GM23248 (cell line): ENCODE results near the gene SGO1. TPM values are rescaled to one million over a fixed set of nuclear protein-coding genes. Genes with fewer than 3 reads are reported as not detected.
"Not testable (repeated sequence)": the region's sequence is repeated elsewhere in the genome, so short reads cannot be mapped to it uniquely, and the experiment has no call there.

ENCODE experiments used
- DNase-seq: peaks from one replicate; pipeline ENCODE4 v3.0.0-alpha.2; 2015
- H2AFZ ChIP-seq: fragments of 200-600 bp; sonication (generic); 2 replicates; pipeline ENCODE4 v1.6.1; 2016; ENCODE audit warnings: antibody characterized with exemption
- H3F3A ChIP-seq: fragments of 200-600 bp; sonication (generic); 2 replicates; pipeline ENCODE4 v1.6.1; 2016; ENCODE audit warnings: mild to moderate bottlenecking, antibody characterized with exemption, mixed run types; ENCODE audit not compliant: insufficient read depth
- H3K27ac ChIP-seq: fragments of 200-600 bp; sonication (generic); 2 replicates; pipeline ENCODE4 v1.5.1; 2016; ENCODE audit warnings: mild to moderate bottlenecking
- H3K27me3 ChIP-seq: fragments of 200-600 bp; sonication (generic); replicated peaks from 2 replicates; pipeline ENCODE4 v1.6.1; 2016; ENCODE audit warnings: mild to moderate bottlenecking; ENCODE audit not compliant: insufficient read depth
- H3K36me3 ChIP-seq: fragments of 200-600 bp; sonication (generic); 2 replicates; pipeline ENCODE4 v1.6.1; 2016; ENCODE audit warnings: low read depth, mild to moderate bottlenecking
- H3K4me1 ChIP-seq: fragments of 200-600 bp; sonication (generic); 2 replicates; pipeline ENCODE4 v1.6.1; 2016; ENCODE audit warnings: mild to moderate bottlenecking; ENCODE audit not compliant: insufficient read depth
- H3K4me2 ChIP-seq: fragments of 200-600 bp; sonication (generic); one replicate; pipeline ENCODE4 v1.6.1; 2016; ENCODE audit warnings: mild to moderate bottlenecking; ENCODE audit not compliant: unreplicated experiment
- H3K4me3 ChIP-seq: fragments of 200-600 bp; sonication (generic); 2 replicates; pipeline ENCODE4 v1.5.1; 2016; ENCODE audit warnings: mild to moderate bottlenecking
- H3K79me2 ChIP-seq: fragments of 200-600 bp; sonication (generic); 2 replicates; pipeline ENCODE4 v1.6.1; 2016; ENCODE audit warnings: mild to moderate bottlenecking; ENCODE audit not compliant: insufficient read depth
- H3K9ac ChIP-seq: fragments of 200-600 bp; sonication (generic); 2 replicates; pipeline ENCODE4 v1.6.1; 2016; ENCODE audit warnings: mild to moderate bottlenecking
- H3K9me2 ChIP-seq: fragments of 200-600 bp; sonication (generic); 2 replicates; pipeline ENCODE4 v1.6.1; 2016; ENCODE audit warnings: mixed run types, mild to moderate bottlenecking, moderate library complexity; ENCODE audit not compliant: insufficient read depth
- H3K9me3 ChIP-seq: fragments of 200-600 bp; sonication (generic); one replicate; pipeline ENCODE4 v1.6.1; 2017; ENCODE audit warnings: low read depth
- H4K20me1 ChIP-seq: fragments of 200-600 bp; sonication (generic); 2 replicates; pipeline ENCODE4 v1.6.0; 2016; ENCODE audit not compliant: insufficient read depth
- EZH2 ChIP-seq: fragments of 200-600 bp; sonication (generic); IDR thresholded peaks from 2 replicates; pipeline ENCODE4 v1.6.1; 2018; ENCODE audit warnings: antibody characterized with exemption, mild to moderate bottlenecking; ENCODE audit not compliant: insufficient read depth, poor library complexity, severe bottlenecking
- EZH2phosphoT487 ChIP-seq: fragments of 200-600 bp; sonication (generic); IDR thresholded peaks from 2 replicates; pipeline ENCODE4 v1.6.1; 2018; ENCODE audit warnings: antibody characterized with exemption, moderate library complexity, mild to moderate bottlenecking, low read depth; ENCODE audit not compliant: insufficient read depth
- WGBS, 2 experiments: methylation state at CpG; one replicate each; pipeline ENCODE4 v1.1.6; 2015 to 2017; ENCODE audit warnings: low lambda C conversion rate in 2 of 2, low coverage in 1 of 2; ENCODE audit errors: missing lambda C conversion rate in 2 of 2; 5-methylcytosine and 5-hydroxymethylcytosine counted together
- in situ Hi-C: fragments of 300-500 bp; cut with MboI; formaldehyde crosslinking; loops from 2 replicates; pipeline ENCODE4 v1.15.0; 2020
- polyA plus RNA-seq: library from polyadenylated mRNA; unstranded; fragments of >200 nt; fragmentation: Nextera tagmentation; extraction: Ambion mirVana; gene quantifications from 2 replicates; pipeline ENCODE4 v1.2.1, GENCODE V29; 2016
- total RNA-seq: library from RNA; depleted of rRNA; stranded (reverse); fragments of >200 nt; shearing (Covaris generic); gene quantifications from 2 replicates; pipeline ENCODE4 v1.2.3, GENCODE V29; 2014

Gene SGO1
- total and polyA plus RNA-seq, 2 experiments from 2014 or later = 5.7 to 6.6 TPM

- Histone ChIP-seq H3K9me2 (no peaks in the 10 kb centered on the region), H3K4me3 (no peak overlapping the region), H3K79me2 (no peaks in the 10 kb centered on the region), H3K4me2 (no peak overlapping the region), H4K20me1 (no peaks in the 10 kb centered on the region), H3K9me3 (no peaks in the 10 kb centered on the region), H3K4me1 (no peaks in the 10 kb centered on the region), H3K9ac (no peak overlapping the region), H2AFZ (no peak overlapping the region), H3K27me3 (no peaks in the 10 kb centered on the region), H3F3A (no peaks in the 10 kb centered on the region), H3K27ac (no peak overlapping the region), H3K36me3 (no peaks in the 10 kb centered on the region)
- 7 to 22% methylated on average over 2 of the region's 2 CpGs for WGBS, 2 experiments
- in situ Hi-C loops = no loop called here
- DNase-seq = peak; percentile 57
- TF ChIP-seq EZH2phosphoT487 = no peak
- no peak for TF ChIP-seq EZH2
Observed at GRCh38 chr3:20225769-20226168, 39.8 kb upstream of the SGO1 start.

DNA sequence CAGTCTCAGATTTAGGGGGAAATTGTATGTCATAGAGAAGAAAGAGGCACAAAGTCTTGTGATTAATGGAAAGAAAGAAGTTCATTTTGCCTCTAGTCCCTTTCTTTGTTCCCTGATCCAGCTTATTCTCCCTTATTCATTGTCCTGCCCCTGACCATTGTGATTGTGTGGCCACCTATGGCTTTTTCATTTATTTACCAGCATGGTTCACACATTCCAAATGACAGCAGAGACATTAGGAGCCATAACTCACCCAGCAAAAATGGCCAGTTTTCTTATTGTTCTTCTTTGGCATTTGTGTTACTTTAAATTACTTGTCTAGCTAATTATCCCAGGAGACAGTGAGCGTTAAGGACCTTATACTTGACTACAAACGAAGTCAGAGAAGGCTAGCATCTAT, 36.3 kb upstream of the SGO1 start:
- H3K4me2 ChIP-seq = no peak overlapping the region
- DNase-seq = no peak
- in situ Hi-C loops = no loop called here
- no peaks in the 10 kb centered on the region for H3K79me2 ChIP-seq
- no peak overlapping the region for H3K27ac ChIP-seq
- no peak overlapping the region for H3K4me3 ChIP-seq
- H3K4me1 ChIP-seq = no peaks in the 10 kb centered on the region
- no peaks in the 10 kb centered on the region for H3K9me2 ChIP-seq
- no peaks in the 10 kb centered on the region for H3K9me3 ChIP-seq
- H3F3A ChIP-seq = no peaks in the 10 kb centered on the region
- no peaks in the 10 kb centered on the region for H4K20me1 ChIP-seq
- no peaks in the 10 kb centered on the region for H3K27me3 ChIP-seq
- H2AFZ ChIP-seq = no peak overlapping the region
- no peaks in the 10 kb centered on the region for H3K36me3 ChIP-seq
- no peak for TF ChIP-seq EZH2phosphoT487
- TF ChIP-seq EZH2 = no peak
- 29% methylated on average over 2 of the region's 2 CpGs for WGBS, 2 experiments
- H3K9ac ChIP-seq = no peak overlapping the region

GRCh38 chr3:20218215-20218614, 32.2 kb upstream of the SGO1 start:
- no peak for DNase-seq
- H3K9ac ChIP-seq = no peak overlapping the region
- no peak for TF ChIP-seq EZH2phosphoT487
- no peak for TF ChIP-seq EZH2
- peaks cover 5% of the 10 kb centered on the region; the same call in 1 of the 2 replicates for H3K9me2 ChIP-seq
- H3K4me3 ChIP-seq = no peak overlapping the region
- no peaks in the 10 kb centered on the region for H3K27me3 ChIP-seq
- no peak overlapping the region for H3K27ac ChIP-seq
- H4K20me1 ChIP-seq = no peaks in the 10 kb centered on the region
- no peaks in the 10 kb centered on the region for H3K4me1 ChIP-seq
- no peaks in the 10 kb centered on the region for H3K9me3 ChIP-seq
- no peak overlapping the region for H2AFZ ChIP-seq
- no peak overlapping the region for H3K4me2 ChIP-seq
- no peaks in the 10 kb centered on the region for H3K79me2 ChIP-seq
- 3% methylated on average over 3 of the region's 3 CpGs for WGBS, 2 experiments
- H3K36me3 ChIP-seq = no peaks in the 10 kb centered on the region
- in situ Hi-C loops = no loop called here
- no peaks in the 10 kb centered on the region for H3F3A ChIP-seq

- Histone ChIP-seq H3K9ac (no peak overlapping the region), H3K9me2 (peaks cover 5% of the 10 kb centered on the region; the same call in 1 of the 2 replicates), H3K36me3 (no peaks in the 10 kb centered on the region), H3F3A (no peaks in the 10 kb centered on the region), H3K4me2 (no peak overlapping the region), H2AFZ (no peak overlapping the region), H3K9me3 (no peaks in the 10 kb centered on the region), H3K27ac (no peak overlapping the region), H4K20me1 (no peaks in the 10 kb centered on the region), H3K4me3 (no peak overlapping the region), H3K27me3 (no peaks in the 10 kb centered on the region), H3K4me1 (no peaks in the 10 kb centered on the region), H3K79me2 (no peaks in the 10 kb centered on the region)
- WGBS, 2 experiments = 53 to 63% methylated on average over 4 of the region's 4 CpGs
- no peak for TF ChIP-seq EZH2
- no peak for TF ChIP-seq EZH2phosphoT487
- in situ Hi-C loops = no loop called here
- no peak for DNase-seq
Observed at GRCh38 chr3:20215636-20216035, 29.6 kb upstream of the SGO1 start.

DNA sequence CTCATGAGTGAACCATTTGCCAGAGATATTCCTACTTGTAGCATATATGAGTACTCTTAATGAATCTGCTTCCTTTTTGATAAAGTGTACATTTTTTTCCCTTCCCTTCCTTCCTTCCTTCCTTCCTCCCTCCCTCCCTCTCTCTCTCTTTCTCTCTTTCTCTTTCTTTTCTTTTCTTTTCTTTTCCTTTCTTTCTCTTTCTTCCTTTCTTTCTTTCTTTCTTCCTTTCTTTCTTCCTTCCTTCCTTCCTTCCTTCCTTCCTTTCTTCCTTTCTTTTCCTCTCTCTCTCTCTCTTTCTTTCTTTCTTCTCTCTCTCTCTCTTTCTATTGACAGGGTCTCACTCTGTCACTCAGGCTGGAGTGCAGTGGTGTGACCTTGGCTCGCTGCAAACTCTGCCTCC, 27.5 kb upstream of the SGO1 start:
- H3K4me2 ChIP-seq, H3K36me3 ChIP-seq, H3K9me3 ChIP-seq, H3K9me2 ChIP-seq, H3K4me1 ChIP-seq, DNase-seq, H3K9ac ChIP-seq, in situ Hi-C loops, H2AFZ ChIP-seq, H3F3A ChIP-seq, H3K27me3 ChIP-seq, H4K20me1 ChIP-seq, H3K79me2 ChIP-seq, H3K4me3 ChIP-seq, H3K27ac ChIP-seq: not testable (repeated sequence)
- 61 to 84% methylated on average over 1 of the region's 1 CpG for WGBS, 2 experiments

GRCh38 chr3:20207945-20208344, 21.9 kb upstream of the SGO1 start:
- in situ Hi-C loops, H2AFZ ChIP-seq, H3K4me3 ChIP-seq, H3K27me3 ChIP-seq, H3F3A ChIP-seq, H3K4me1 ChIP-seq, H3K9ac ChIP-seq, H3K4me2 ChIP-seq, H3K9me2 ChIP-seq, H4K20me1 ChIP-seq, H3K36me3 ChIP-seq, H3K9me3 ChIP-seq, DNase-seq, H3K79me2 ChIP-seq, H3K27ac ChIP-seq: not testable (repeated sequence)
- 87 to 88% methylated on average over 2 of the region's 2 CpGs for WGBS, 2 experiments

GRCh38 chr3:20205898-20206297, 19.9 kb upstream of the SGO1 start:
- H3K4me2 ChIP-seq, H3K4me3 ChIP-seq, H3F3A ChIP-seq, in situ Hi-C loops, H3K36me3 ChIP-seq, H3K27ac ChIP-seq, H4K20me1 ChIP-seq, DNase-seq, H2AFZ ChIP-seq, H3K9ac ChIP-seq, H3K27me3 ChIP-seq, H3K9me2 ChIP-seq, H3K9me3 ChIP-seq, H3K4me1 ChIP-seq, H3K79me2 ChIP-seq: not testable (repeated sequence)
